ENCODE results near the gene DRC3.

Gene DRC3

GRCh38 chr17:18064053-18064452 lies 91.4 kb downstream of the DRC3 start:
- no peak for FAIRE-seq

GRCh38 chr17:18065546-18065945 lies 92.9 kb downstream of the DRC3 start:
- FAIRE-seq, result no peak

All from G401.6 (cell line).